D721Med (cell line): Measurements from ENCODE around the gene BDP1.
"Not testable (repeated sequence)": the region's sequence is repeated elsewhere in the genome, so short reads cannot be mapped to it uniquely, and the experiment has no call there.

Experiments used
- DNase-seq: peaks from one replicate; pipeline ENCODE4 v3.0.0; 2011; ENCODE audit warnings: low spot score; ENCODE audit not compliant: insufficient read length
- FAIRE-seq: peaks from 2 replicates; lab custom pipeline; 2011; peaks lifted over from hg19 to GRCh38; lab: Jason Lieb, UNC
- TF ChIP-seq, protein P1 (sequence below): IDR thresholded peaks from 2 replicates; pipeline ENCODE4 v1.5.1; 2012; ENCODE audit warnings: mild to moderate bottlenecking, control low read depth; ENCODE audit not compliant: insufficient read depth; ENCODE audit errors: missing control alignments

Gene BDP1

GRCh38 chr5:71503536-71503935 is 48.1 kb downstream of the BDP1 start:
- no peak for DNase-seq
- TF ChIP-seq, protein P1, sequence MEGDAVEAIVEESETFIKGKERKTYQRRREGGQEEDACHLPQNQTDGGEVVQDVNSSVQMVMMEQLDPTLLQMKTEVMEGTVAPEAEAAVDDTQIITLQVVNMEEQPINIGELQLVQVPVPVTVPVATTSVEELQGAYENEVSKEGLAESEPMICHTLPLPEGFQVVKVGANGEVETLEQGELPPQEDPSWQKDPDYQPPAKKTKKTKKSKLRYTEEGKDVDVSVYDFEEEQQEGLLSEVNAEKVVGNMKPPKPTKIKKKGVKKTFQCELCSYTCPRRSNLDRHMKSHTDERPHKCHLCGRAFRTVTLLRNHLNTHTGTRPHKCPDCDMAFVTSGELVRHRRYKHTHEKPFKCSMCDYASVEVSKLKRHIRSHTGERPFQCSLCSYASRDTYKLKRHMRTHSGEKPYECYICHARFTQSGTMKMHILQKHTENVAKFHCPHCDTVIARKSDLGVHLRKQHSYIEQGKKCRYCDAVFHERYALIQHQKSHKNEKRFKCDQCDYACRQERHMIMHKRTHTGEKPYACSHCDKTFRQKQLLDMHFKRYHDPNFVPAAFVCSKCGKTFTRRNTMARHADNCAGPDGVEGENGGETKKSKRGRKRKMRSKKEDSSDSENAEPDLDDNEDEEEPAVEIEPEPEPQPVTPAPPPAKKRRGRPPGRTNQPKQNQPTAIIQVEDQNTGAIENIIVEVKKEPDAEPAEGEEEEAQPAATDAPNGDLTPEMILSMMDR, result no peak
- no peak for FAIRE-seq

DNA sequence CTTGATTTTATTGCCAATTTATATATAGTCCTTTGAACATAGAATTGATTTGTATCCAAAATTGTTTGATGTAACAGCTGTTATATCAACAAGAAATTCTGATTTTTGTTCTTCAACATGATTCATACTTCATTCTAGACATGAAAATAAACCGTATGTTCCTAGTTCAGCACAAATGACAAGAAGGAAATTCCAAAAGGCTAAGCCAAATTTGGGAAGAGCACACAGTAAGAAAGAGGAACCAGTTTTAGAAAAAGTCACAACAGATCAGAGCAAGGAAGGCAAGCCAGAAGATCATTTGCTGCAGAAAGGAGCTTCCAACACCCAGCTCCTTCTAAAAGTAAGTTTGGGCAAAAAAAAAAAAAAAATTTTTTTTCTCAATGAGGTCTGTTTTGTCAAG is 66.7 kb downstream of the BDP1 start:
- FAIRE-seq (peak; percentile 64), DNase-seq (no peak)
- TF ChIP-seq, protein P1, result no peak

DNA sequence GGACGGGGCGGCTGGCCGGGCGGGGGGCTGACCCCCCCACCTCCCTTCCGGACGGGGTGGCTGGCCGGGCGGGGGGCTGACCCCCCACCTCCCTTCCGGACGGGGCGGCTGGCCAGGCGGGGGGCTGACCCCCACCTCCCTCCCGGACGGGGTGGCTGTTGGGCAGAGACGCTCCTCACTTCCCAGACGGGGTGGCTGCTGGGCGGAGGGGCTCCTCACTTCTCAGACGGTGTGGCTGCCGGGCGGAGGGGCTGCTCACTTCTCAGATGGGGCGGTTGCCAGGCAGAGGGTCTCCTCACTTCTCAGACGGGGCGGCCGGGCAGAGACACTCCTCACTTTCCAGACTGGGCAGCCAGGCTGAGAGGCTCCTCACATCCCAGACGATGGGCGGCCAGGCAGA is 70.2 kb downstream of the BDP1 start:
- DNase-seq, FAIRE-seq: not testable (repeated sequence)

GRCh38 chr5:71528206-71528605 is 72.8 kb downstream of the BDP1 start:
- TF ChIP-seq, protein P1, result no peak
- FAIRE-seq (no peak), DNase-seq (no peak)

DNA sequence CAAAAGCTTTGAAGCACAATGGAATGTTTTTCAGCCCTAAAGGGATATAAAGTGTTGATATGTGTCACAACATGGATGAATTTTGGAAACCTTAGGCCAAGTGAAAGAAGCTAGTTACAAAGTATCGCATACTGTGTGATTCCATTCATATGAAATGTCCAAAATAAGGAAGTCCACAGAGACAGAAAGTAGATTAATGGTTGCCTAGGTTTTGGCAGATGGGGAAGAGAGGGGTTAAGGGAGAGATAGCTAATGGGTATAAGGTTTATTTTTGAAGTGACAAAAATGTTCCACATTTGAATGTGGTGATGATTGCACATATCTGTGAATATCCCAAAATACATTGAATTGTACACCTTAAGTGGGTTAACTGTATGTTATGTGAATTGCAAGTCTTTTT is 74.2 kb downstream of the BDP1 start:
- FAIRE-seq (no peak), DNase-seq (no peak)
- TF ChIP-seq, protein P1, result no peak

DNA sequence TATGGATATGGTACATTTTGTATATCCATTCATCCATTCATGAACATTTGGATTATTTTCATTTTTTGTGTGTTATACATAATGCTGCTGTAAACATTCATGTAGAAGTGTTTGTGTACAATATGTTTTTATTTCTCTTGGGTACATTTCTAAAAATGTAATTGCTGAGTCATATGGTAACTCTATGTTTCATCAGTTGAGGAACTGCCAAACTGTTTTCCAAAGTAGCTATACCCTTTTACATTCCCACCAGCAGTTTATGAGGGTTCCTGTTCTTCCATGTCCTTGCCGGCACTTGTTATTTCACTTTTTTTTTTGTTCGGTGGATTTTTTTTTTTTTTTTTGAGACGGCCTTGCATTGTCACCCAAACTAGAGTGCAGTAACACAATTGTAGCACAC is 77.7 kb downstream of the BDP1 start:
- no peak for FAIRE-seq
- DNase-seq, result no peak
- TF ChIP-seq, protein P1, result no peak

- FAIRE-seq (no peak), DNase-seq (no peak)
- TF ChIP-seq, protein P1, result no peak
Measured at GRCh38 chr5:71533615-71534014, 78.2 kb downstream of the BDP1 start.

GRCh38 chr5:71537687-71538086 is 82.2 kb downstream of the BDP1 start:
- no peak for FAIRE-seq

DNA sequence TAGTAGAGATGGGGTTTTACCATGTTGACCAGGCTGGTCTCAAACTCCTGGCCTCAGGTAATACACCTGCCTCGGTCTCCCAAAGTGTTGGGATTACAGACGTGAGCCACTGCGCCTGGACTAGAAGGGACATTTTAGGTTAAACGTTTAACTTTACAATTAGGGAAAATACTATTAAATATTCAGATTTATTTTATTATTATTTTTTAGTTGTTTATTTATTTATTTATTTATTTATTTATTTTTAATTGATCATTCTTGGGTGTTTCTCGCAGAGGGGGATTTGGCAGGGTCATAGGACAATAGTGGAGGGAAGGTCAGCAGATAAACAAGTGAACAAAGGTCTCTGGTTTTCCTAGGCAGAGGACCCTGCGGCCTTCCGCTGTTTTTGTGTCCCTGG is 95.4 kb downstream of the BDP1 start:
- FAIRE-seq, result not testable (repeated sequence)

More at GRCh38 chr5:71537687-71538086, 82.2 kb downstream of the BDP1 start:
- no peak for DNase-seq
- TF ChIP-seq, protein P1, result no peak

DNA sequence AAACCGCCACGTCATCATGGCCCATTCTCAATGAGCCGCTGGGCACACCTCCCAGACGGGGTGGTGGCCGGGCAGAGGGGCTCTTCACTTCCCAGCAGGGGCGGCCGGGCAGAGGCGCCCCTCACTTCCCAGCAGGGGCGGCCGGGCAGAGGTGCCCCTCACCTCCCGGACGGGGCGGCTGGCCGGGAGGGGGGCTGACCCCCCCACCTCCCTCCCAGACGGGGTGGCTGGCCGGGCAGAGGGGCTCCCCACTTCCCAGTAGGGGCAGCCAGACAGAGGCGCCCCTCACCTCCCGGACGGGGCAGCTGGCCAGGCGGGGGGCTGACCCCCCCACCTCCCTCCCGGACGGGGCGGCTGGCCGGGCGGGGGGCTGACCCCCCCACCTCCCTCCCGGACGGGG is 96.1 kb downstream of the BDP1 start:
- not testable (repeated sequence) for DNase-seq, FAIRE-seq

More for the DNA sequence above, 95.4 kb downstream of the BDP1 start:
- not testable (repeated sequence) for DNase-seq

GRCh38 chr5:71552026-71552749 is 96.7 kb downstream of the BDP1 start:
- not testable (repeated sequence) for FAIRE-seq, DNase-seq
